HG03159 (cell line): ENCODE data around the gene GDPD1.
A peak's percentile ranks its signal among the peaks of the same experiment; 100 is the strongest.
"Not testable (repeated sequence)": the region's sequence is repeated elsewhere in the genome, so short reads cannot be mapped to it uniquely, and the experiment has no call there.

ENCODE experiments used
- ATAC-seq: cut with Tn5 transposase; IDR thresholded peaks from one replicate; pipeline ENCODE4 v1.9.1; 2021; ENCODE audit warnings: mild to moderate bottlenecking, moderate library complexity; ENCODE audit not compliant: unreplicated experiment

GDPD1 gene

DNA sequence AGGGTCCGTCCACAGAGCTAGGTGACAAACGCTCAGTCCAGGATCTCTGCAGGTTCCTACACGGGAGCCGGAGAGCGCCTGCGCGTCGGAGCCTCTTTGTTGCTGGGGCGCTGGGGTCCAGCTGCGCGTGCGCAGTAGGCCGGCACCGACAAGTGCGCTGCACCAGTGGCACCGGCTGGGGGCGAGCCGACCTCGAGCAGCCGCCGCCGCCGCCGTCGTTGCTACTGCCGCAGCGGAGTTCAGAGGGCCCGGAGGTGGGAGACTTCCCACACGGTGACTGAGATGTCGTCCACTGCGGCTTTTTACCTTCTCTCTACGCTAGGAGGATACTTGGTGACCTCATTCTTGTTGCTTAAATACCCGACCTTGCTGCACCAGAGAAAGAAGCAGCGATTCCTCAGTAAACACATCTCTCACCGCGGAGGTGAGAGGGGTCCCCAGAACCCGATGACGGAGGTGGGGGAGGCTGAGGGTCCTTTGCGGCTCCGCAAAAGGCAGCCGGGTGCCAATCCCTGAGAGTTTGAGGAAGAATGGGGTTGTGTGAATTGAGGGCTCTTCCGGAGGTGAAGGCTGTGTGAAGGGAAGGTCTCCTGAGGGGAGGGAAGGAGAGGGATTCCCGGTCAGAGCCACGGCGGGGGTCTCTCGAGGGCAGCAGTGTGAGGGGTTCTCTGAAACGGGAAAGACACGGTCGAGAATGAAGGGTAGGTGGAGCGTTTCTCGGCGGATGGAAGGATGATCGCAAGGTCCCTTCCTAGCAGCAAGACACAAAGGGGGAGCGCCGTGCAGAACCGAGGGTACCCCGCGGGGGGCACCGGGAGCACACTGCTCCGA lies at the start of gene GDPD1:
Gene GDPD1, plus strand, starts transcription at position 184 of the 831 bp plus-strand sequence. Its CDS starts 99 bp downstream, at position 283.
- peak; percentile 92 for ATAC-seq

DNA sequence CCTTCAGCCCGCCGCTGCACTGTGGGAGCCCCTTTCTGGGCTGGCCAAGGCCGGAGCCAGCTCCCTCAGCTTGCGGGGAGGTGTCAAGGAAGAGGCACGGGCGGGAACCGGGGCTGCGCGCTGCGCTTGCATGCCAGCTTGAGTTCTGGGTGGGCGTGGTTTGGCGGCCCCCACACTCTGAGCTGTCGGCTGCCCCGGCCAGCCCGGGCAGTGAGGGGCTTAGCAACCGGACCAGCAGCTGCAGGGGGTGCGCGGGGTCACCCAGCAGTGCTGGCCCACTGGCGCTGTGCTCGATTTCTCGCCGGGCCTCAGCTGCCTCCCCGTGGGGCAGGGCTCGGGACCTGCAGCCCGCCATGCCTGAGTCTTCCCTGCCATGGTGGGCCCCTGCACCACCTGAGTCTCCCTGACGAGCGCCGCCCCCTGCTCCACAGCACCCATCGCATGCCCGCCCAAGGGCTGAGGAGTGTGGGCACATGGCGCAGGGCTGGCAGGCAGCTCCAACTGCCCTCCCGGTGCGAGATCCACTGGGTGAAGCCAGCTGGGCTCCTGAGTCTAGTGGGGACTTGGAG lies 47.8 kb upstream of the GDPD1 start:
- ATAC-seq: no peak

DNA sequence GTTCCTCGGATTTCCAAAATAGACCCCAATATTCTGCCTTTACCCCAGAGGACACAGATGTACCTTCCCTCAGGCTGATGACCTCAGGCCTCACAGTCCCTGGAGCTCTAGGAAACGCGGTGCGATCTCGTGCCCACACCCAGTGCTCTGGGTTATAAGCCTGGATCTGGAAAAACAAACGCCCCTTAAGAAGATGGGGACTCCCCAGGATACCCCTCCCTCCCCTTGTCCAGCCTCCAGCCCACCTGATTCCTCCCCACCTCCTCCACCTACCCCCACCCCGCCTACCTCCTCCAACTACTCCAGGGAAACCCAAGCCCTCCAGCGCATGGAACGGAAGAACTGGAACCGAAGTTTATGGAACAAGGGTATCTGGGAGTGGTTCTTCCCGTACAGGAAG lies 45.6 kb upstream of the GDPD1 start:
- ATAC-seq: no peak

DNA sequence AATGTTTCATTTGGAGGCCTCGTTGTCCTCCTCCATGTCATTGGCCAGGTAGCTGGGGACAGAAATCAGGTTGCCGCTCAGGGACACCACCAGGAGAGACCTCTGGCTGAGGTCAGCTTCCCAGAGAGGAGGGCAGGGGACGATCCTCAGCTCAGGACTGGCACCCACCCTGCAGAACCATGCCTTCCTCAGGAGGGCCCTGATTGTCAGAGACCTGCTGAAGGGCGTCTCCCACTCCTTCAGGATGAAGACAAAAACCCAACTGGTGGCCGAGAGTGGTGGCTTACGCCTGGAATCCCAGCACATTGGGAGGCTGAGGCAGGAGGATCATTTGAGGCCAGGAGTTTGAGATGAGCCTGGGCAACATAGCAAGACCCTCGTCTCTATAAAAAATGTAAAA lies 45.2 kb upstream of the GDPD1 start:
- no peak for ATAC-seq

DNA sequence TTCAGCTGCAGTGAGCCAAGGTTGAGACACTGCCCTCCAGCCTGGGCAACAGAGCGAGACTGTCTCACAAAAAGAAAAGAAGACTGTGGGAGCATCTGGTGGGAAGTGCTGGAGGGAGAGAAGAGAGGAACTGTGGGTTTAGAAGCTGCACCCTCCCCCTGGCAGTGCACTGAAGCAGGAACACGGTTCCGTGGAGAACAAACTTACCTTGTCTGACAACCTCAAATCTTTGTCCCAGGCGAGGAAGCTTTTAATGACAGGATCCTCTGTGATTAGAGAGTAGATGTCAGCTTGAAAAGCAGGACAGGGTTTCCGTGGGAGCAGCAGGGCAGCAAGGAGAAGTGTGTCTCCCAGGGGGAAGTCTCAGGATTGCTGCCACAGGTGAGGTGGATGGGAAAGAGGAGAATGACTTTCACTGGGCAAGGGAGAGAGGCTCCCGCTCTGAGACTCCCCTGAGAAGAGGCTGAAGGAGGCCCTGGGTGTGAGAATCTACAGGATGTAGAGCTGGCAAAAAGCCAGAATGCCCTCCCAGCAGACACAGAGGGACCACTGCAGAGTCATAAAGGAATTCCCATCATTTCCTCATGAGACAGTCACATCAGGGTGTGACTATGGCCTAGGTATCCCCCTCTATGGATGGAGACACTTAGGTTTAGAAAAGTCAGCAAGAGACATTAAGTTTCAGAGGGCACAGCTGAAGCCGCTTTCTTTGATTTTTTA lies 41.9 kb upstream of the GDPD1 start:
- no peak for ATAC-seq

DNA sequence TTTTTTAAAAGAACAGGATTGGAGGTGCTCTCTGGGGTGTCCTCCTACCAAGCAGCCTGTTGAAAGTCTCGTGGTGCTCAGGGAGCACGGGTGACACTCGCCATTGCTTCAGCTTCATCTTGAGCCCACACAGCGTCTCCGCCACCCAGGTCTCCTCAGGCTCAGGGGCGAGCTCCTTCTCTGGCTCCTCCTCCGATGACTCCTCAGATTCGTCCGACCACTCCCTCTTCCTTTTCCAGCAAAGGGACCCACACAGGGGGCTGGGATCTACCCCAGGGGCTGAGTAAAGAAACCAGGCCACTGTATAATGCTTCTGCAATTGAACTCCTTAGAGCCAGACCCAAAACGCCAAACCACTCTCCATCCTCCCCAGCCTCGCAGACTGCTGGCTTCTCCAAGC lies 40.7 kb upstream of the GDPD1 start:
- not testable (repeated sequence) for ATAC-seq

DNA sequence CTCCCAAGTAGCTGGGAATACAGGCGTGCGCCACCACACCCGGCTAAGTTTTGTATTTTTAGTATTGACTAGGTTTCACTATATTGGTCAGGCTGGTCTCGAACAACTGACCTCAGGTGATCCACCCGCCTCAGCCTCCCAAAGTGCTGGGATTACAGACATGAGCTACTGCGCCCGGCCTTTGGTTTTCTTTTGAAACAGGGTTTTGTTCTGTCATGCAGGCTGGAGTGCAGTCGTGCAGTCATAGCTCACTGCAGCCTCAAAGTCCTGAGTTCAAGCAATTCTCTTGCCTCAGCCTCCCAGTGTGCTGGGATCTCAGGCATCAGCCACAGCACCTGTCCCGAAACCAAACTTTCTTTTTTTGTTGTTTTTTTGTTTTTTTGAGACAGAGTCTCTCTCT lies 39.7 kb upstream of the GDPD1 start:
- ATAC-seq: no peak

DNA sequence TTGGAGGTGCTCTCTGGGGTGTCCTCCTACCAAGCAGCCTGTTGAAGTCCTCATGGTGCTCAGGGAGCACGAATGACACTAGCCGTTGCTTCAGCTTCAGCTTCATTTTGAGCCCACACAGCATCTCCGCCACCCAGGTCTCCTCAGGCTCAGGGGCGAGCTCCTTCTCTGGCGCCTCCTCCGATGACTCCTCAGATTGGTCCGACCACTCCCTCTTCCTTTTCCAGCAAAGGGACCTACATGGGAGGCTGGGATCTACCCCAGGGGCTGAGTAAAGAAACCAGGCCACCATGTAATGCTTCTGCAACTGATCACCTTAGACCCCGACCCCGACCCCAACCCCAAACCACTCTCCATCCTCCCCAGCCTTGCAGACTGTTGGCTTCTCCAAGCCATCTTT lies 38.8 kb upstream of the GDPD1 start:
- ATAC-seq: no peak

DNA sequence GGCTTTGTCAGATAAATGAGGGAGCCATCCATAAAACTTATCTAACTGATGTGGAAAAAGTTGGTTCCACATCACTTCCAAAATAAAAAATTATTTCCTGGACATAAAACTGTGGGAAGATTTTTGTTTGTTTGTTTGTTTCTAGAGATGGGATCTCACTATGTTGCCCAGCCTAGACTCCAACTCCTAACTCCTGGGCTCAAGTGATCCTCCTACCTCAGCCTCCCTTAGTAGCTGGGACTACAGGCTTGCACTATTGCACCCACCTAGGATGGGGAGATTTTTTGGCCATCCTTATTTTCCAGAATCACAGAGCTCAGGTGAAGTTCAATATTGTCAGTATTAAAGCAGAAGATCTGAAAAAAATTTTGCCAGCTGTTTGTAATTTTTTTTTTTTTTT lies 34.3 kb upstream of the GDPD1 start:
- no peak for ATAC-seq

DNA sequence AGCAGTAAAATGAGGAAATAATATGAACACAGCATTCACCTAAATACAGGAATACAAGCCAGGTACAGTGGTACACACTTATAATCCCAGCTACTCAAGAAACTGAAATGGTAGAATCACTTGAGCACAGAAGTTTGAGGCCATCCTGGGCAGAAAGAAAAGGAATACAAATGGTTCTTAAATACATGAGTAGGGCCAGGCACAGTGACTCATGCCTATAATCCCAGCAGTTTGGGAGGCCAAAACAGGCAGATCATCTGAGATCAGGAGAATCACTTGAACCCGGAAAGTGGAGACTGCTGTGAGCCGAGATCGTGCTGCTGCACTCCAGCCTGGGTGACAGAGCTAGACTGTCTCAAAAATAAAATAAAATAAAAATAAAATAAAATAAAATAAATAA lies 33.5 kb upstream of the GDPD1 start:
- no peak for ATAC-seq

DNA sequence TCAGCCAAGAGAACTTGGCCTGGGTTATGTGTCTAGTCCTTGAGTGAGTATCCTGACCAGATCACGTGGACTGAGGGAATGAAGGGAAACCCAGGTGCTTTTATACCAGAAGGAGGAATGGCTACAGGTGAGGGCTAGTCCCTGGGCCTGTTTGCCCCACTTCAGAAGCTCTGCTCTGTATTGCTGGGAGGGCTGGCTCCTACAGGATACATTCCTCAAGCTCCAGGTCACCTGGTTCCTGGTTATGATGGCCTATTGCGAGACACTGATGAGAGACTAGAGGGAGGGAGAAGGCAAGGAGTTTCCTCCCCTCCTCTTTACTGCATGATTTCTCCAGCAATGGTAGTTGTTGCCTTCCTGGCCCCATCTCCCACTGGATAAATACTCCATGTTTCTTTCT lies 29.5 kb upstream of the GDPD1 start:
- no peak for ATAC-seq

DNA sequence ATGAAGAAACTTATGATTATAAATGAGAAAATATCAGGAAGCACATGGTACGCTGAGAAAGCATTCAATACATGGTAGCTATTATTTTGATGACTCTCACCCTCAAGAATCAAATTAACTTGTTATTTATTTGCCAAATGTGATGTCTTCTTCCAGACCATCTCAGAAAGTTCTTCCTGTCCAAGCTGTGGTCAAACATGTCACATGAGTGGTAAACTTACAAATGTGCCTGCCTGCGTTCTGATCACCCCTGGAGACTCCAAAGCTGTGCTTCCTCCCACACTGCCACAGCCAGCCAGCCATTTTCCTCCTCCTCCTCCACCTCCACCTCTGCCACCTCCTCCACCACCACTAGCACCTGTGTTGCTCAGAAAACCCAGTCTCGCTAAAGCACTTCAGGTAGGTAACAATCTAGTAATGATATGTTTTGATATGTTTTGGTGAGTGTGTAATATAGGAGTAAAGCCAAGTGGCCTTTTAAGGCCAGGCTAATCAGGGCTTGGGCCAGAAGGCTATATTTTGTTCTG lies 26.9 kb upstream of the GDPD1 start:
- no peak for ATAC-seq

DNA sequence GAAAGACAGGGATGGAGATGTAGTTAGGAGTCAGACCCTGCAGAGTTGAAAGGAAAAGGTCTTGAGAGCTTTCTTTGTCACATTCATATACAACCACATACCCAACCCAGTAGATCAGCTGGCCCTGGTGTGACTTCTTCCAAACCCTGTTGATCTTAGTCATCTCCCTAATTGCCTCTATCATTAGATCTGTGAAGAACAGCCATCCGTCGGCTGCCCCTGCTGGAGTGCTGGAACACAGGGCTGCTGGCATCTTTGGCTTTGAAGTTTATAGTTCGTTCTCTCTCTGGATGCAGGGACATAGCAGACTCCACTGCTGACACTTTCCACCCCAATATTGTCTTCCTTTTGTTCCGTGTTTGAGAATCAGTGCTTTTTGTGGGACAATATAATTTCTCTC lies 20.9 kb upstream of the GDPD1 start:
- no peak for ATAC-seq

DNA sequence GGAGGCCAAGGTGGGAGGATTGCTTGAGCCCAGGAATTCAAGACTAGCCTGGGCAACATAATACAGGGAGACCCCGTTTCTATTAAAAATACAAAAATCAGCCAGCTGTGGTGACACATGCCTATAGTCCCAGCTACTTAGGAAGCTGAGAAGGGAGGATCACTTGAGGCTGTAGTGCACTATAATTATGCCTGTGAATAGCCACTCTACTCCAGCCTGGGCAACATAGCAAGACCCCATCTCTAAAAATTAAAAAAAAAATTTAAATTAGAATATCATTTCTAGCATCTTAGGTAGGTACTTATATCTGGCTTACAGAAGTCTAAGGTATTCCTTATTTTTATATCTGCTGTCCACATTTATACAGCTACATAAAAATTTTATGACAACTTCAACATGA lies 18.0 kb upstream of the GDPD1 start:
- ATAC-seq: no peak

DNA sequence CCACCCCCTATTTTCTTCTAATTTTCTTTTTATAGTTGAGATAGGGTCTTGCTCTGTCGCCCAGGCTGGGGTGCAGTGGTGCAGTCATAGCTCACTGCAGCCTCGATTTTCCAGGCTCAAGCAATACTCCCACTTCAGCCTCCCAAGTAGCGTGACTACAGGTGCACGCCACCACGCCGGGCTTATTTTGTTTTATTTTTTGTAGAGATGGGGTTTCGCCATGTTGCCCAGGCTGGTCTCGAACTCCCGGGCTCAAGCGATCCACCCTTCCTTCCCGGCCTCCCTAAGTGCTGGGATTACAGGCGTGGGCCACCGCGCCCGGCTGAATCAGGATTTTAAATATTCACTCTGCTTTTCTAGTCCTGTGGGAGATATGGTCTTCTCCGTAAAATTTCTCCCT lies 941 bp upstream of the GDPD1 start:
- ATAC-seq: no peak

DNA sequence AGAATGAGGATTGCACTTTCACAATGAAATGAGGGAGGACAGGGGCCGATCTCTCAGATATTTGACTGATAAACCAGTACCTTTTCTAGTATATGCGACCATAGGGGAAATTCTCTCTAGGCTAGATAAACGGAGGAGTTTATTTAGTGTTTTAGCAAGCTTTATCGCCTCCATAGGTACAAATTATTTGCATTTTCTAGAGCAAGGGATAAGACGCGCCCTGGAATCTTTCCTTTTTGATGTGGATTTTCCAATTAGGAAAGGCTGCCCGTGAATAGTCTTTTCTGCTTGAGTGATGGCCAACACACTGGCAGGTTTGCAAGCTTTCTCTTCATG lies 351 bp upstream of the GDPD1 start:
- ATAC-seq: no peak

DNA sequence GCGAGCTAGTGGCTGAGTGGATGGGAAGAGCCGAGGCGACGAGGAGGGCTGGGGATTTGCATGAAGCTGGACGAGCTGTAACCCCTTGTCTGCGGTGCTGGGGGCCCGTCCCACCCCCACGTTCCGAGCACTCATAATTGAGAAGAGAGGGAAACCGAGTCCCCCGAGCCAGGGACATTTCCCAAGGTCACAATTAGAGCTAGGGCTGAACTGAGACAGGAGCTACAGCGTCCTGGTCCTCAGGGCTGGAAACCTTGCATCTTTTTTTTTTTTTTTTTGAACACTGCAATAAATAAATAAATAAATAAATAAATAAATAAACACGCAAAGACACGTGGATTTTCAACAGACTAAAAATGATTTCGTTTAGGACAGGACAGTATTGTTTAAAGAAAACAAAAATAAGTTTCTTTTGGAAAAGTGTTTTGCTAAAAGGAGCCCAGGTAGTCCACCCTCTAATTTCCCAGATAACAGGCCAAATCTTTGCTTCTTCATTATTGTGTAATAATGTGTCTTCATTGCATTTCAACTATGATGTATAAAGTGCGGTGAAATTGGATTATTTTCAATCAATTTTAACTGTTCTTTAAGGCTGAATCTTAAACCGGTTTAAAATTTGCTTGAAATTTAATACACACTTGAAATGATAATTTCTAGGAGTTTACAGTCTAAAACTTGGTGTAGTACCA lies 992 bp downstream of the GDPD1 start:
- no peak for ATAC-seq

DNA sequence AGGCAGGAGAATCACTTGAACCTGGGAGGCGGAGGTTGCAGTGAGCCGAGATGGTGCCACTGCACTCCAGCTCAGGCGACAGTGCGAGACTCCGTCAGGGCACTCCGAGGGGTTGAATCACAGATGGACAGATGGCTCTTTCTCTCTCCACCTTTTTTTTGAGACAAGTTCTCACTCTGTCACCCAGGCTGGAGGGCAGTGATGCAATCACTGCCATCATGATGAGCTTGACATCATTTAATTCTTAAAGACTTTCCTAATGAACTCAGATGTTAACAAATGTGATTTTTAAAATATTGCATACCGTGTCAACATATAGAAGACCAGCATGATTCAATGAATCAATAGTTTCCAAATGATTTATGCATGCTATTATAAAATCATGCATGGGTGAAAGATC lies 3.5 kb downstream of the GDPD1 start:
- no peak for ATAC-seq

DNA sequence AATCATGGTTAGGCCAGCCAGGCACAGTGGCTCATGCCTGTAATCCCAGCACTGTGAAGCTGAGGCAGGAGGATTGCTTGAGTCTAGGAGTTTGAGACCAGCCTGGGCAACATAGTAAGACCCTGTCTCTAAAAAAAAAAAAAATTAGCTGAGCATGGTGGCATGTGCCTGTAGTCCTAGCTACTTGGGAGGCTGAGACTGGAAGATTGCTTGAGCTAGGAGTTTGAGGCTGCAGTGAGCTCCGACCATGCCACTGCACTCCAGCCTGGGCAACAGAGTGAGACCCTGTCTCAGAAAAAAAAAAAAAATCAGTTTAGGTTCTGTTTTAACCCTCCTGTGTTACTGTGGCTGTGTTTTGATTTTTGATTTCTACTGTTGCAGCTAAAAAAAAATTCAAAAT lies 8.3 kb downstream of the GDPD1 start:
- not testable (repeated sequence) for ATAC-seq

DNA sequence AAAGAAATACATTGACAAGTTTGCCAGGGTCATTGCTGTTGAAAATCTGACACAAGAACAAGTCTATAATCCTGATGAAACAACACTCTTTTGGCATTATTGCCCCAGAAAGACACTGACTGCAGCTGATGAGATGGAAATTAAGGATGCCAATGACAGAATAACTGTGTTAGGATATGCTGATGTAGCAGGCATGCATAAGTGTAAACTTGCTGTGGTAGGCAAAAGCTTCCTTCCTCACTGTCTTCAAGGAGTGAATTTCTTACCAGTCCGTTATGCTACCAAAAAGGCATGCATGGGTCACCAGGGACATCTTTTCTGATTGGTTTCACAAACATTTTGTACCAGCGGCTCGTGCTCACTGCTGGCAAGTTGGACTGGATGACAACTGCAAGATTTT lies 10.5 kb downstream of the GDPD1 start:
- ATAC-seq: no peak

DNA sequence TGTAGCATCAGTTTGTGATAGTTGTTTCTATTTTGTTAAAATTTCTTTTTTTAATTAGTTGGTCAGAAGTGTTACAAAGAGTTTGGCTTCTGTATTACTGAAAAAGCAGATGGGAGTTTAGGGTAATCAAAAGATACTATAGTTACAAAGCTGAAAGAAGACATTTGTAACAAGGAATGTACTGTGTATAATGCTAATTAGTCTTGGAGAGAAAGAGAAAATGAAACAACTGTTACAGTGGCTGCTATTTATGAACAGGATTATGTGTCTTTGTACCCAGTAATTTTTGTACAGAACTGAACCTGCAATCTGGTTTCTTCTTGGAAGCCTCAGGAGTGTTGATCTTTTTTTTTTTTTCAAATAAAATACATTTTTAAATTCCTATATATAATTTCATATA lies 14.3 kb downstream of the GDPD1 start:
- no peak for ATAC-seq
